ENCODE data around the gene MGAM2. TPM values are rescaled to one million over a fixed set of nuclear protein-coding genes. Genes with fewer than 3 reads are reported as not detected.

The MGAM2 gene
- polyA plus RNA-seq, 1 experiment, result not detected

DNA sequence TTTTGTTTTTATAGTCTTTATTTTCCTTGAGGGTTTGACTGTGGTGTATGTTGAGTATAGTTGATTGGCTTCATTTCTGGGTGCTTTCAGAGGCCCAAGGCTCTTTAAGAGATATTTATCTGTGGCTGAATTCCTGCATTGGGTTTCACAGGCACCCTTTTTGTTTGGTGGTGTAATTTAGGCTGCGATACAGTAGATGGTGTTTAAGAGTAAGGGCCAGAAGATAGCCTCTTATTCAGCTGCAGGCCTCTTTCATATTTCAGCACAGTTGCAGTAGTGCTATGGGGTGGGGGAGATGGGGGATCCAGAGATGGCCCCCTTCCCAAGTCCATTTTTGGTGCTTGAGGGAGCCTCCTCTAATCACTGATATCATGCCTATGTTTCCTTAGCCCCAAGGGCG, 69.7 kb downstream of the MGAM2 start:
- H3K27me3 ChIP-seq (ENCODE audit: control insufficient read depth, insufficient read depth, low read length), result no peaks in the 10 kb centered on the region
- ChIA-PET CTCF (no interaction called here), POLR2A (no interaction called here)
- TF ChIP-seq, protein P1, sequence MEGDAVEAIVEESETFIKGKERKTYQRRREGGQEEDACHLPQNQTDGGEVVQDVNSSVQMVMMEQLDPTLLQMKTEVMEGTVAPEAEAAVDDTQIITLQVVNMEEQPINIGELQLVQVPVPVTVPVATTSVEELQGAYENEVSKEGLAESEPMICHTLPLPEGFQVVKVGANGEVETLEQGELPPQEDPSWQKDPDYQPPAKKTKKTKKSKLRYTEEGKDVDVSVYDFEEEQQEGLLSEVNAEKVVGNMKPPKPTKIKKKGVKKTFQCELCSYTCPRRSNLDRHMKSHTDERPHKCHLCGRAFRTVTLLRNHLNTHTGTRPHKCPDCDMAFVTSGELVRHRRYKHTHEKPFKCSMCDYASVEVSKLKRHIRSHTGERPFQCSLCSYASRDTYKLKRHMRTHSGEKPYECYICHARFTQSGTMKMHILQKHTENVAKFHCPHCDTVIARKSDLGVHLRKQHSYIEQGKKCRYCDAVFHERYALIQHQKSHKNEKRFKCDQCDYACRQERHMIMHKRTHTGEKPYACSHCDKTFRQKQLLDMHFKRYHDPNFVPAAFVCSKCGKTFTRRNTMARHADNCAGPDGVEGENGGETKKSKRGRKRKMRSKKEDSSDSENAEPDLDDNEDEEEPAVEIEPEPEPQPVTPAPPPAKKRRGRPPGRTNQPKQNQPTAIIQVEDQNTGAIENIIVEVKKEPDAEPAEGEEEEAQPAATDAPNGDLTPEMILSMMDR (IDR thresholded peaks at IDR 0.05; ENCODE audit: low read depth, low read length), result no peak
- no peak overlapping the region for H3K4me3 ChIP-seq (ENCODE audit: low read depth, low read length)
- peaks cover 17% of the 10 kb centered on the region for H3K9me3 ChIP-seq (ENCODE audit: control insufficient read depth, insufficient read depth, low read length)
- no peak overlapping the region for H3K27ac ChIP-seq (ENCODE audit: low read depth, low read length)
- DNase-seq (ENCODE audit: low read depth, low spot score), result no peak

DNA sequence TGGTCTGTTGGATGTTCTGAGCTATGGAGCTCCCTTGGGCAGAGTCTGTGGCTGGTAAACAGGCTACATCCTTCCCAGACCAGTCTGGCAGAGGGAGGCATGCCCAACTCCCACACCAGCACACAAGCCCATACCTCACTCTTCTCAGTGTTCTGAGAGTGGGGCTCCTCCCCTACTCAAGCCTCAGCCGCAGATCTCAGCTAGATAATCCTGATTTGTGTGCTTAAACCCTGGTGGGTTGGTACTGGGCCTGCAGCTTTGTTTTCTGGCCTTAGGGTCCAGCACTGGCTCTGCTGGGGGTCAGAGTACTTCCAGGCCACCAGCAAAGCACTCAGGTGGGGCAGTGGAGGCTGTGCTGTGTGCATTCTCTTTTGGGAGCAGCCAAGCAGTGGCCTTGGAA, 70.4 kb downstream of the MGAM2 start:
- peaks cover 17% of the 10 kb centered on the region for H3K9me3 ChIP-seq (ENCODE audit: control insufficient read depth, insufficient read depth, low read length)
- DNase-seq (ENCODE audit: low read depth, low spot score), result no peak
- TF ChIP-seq, protein P1 (IDR thresholded peaks at IDR 0.05; ENCODE audit: low read depth, low read length), result no peak
- POLR2A ChIA-PET, result no interaction called here
- no peak overlapping the region for H3K27ac ChIP-seq (ENCODE audit: low read depth, low read length)
- no peak overlapping the region for H3K4me3 ChIP-seq (ENCODE audit: low read depth, low read length)
- H3K27me3 ChIP-seq (ENCODE audit: control insufficient read depth, insufficient read depth, low read length), result no peaks in the 10 kb centered on the region
- CTCF ChIA-PET, result no interaction called here

DNA sequence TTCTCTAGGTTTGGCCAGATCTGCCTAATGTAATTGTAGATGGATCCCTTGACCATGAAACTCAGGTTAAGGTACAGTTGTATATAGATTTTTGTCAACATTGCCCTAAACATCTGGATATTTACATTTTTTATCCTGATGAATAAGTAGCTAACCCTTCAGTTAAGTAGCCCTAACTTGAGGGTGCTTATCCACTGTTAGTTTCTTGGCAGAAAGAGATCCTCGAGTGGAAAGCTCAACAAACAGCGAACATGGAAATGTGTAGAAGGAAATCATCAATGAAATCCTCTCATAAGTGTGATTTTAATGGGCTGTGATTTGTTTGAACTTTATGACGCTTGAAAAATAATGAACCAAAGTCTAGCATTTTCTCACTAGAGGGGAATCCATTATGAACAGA, 73.6 kb downstream of the MGAM2 start:
- POLR2A ChIA-PET, result no interaction called here
- Histone ChIP-seq H3K4me3 (ENCODE audit: low read depth, low read length) (no peak overlapping the region), H3K9me3 (ENCODE audit: control insufficient read depth, insufficient read depth, low read length) (peaks cover 22% of the 10 kb centered on the region), H3K27ac (ENCODE audit: low read depth, low read length) (no peak overlapping the region), H3K27me3 (ENCODE audit: control insufficient read depth, insufficient read depth, low read length) (no peaks in the 10 kb centered on the region)
- TF ChIP-seq, protein P1 (IDR thresholded peaks at IDR 0.05; ENCODE audit: low read depth, low read length), result no peak
- DNase-seq (ENCODE audit: low read depth, low spot score), result no peak
- CTCF ChIA-PET, result no interaction called here

- TF ChIP-seq, protein P1 (IDR thresholded peaks at IDR 0.05; ENCODE audit: low read depth, low read length), result no peak
- ChIA-PET CTCF (no interaction called here), POLR2A (no interaction called here)
- H3K27ac ChIP-seq (ENCODE audit: low read depth, low read length), result no peak overlapping the region
- DNase-seq (ENCODE audit: low read depth, low spot score), result no peak
- no peak overlapping the region for H3K4me3 ChIP-seq (ENCODE audit: low read depth, low read length)
- H3K27me3 ChIP-seq (ENCODE audit: control insufficient read depth, insufficient read depth, low read length), result no peaks in the 10 kb centered on the region
- peaks cover 22% of the 10 kb centered on the region for H3K9me3 ChIP-seq (ENCODE audit: control insufficient read depth, insufficient read depth, low read length)
These were observed 74.3 kb downstream of the MGAM2 start for GRCh38 chr7:142185801-142186200.

GRCh38 chr7:142188154-142188553, 76.6 kb downstream of the MGAM2 start:
- POLR2A ChIA-PET, result no interaction called here
- TF ChIP-seq, protein P1 (IDR thresholded peaks at IDR 0.05; ENCODE audit: low read depth, low read length), result no peak
- no peak overlapping the region for H3K4me3 ChIP-seq (ENCODE audit: low read depth, low read length)
- CTCF ChIA-PET, result no interaction called here
- no peaks in the 10 kb centered on the region for H3K27me3 ChIP-seq (ENCODE audit: control insufficient read depth, insufficient read depth, low read length)
- no peak overlapping the region for H3K27ac ChIP-seq (ENCODE audit: low read depth, low read length)
- H3K9me3 ChIP-seq (ENCODE audit: control insufficient read depth, insufficient read depth, low read length), result peaks cover 6% of the 10 kb centered on the region
- DNase-seq (ENCODE audit: low read depth, low spot score), result no peak
